H9 (cell line): ENCODE results near the gene GPC6. TPM values are rescaled to one million over a fixed set of nuclear protein-coding genes. Genes with fewer than 3 reads are reported as not detected.

Experiments used
- DNase-seq: peaks from one replicate; pipeline ENCODE4 v3.0.0-alpha.2; 2017
- H2AFZ ChIP-seq: one replicate; pipeline ENCODE4 v1.6.1; 2013; ENCODE audit warnings: mild to moderate bottlenecking, low read length, control low read depth, moderate library complexity
- H2AK5ac ChIP-seq: 2 replicates; pipeline ENCODE4 v1.6.1; 2013; ENCODE audit warnings: low read length, control low read depth, mixed read lengths; ENCODE audit not compliant: insufficient read length
- H2BK120ac ChIP-seq: one replicate; pipeline ENCODE4 v1.6.1; 2013; ENCODE audit warnings: low read depth, mild to moderate bottlenecking, low read length, control low read depth, inconsistent platforms; ENCODE audit not compliant: poor library complexity, severe bottlenecking
- H2BK12ac ChIP-seq: 2 replicates; pipeline ENCODE4 v1.6.1; 2013; ENCODE audit warnings: low read length, control low read depth, mixed read lengths, low read depth; ENCODE audit not compliant: insufficient read length
- H2BK15ac ChIP-seq: 2 replicates; pipeline ENCODE4 v1.6.1; 2013; ENCODE audit warnings: low read depth, low read length, control low read depth
- H2BK20ac ChIP-seq: one replicate; pipeline ENCODE4 v1.6.1; 2013; ENCODE audit warnings: low read depth, mild to moderate bottlenecking, low read length, control low read depth, inconsistent platforms; ENCODE audit not compliant: poor library complexity, severe bottlenecking
- H2BK5ac ChIP-seq: 2 replicates; pipeline ENCODE4 v1.6.1; 2013; ENCODE audit warnings: low read length, control low read depth, mixed read lengths; ENCODE audit not compliant: insufficient read length
- H3K14ac ChIP-seq: 2 replicates; pipeline ENCODE4 v1.6.1; 2013; ENCODE audit warnings: low read length, control low read depth; ENCODE audit not compliant: insufficient read depth
- H3K18ac ChIP-seq: 2 replicates; pipeline ENCODE4 v1.6.1; 2013; ENCODE audit warnings: low read depth, mild to moderate bottlenecking, mixed read lengths, low read length, control low read depth; ENCODE audit not compliant: insufficient read length
- H3K23ac ChIP-seq: 2 replicates; pipeline ENCODE4 v1.6.1; 2013; ENCODE audit warnings: low read length, control low read depth, mixed read lengths, low read depth; ENCODE audit not compliant: insufficient read length
- H3K23me2 ChIP-seq: 2 replicates; pipeline ENCODE4 v1.6.1; 2013; ENCODE audit warnings: low read depth, mild to moderate bottlenecking, mixed read lengths, low read length, control low read depth; ENCODE audit not compliant: insufficient read length, poor library complexity, severe bottlenecking
- H3K27ac ChIP-seq: 2 replicates; pipeline ENCODE4 v1.5.1; 2013; ENCODE audit warnings: low read length, control low read depth, mixed read lengths, low read depth; ENCODE audit not compliant: insufficient read length
- H3K27me3 ChIP-seq: 2 replicates; pipeline ENCODE4 v1.6.1; 2013; ENCODE audit warnings: low read length, control low read depth, inconsistent platforms; ENCODE audit not compliant: insufficient read depth
- H3K4ac ChIP-seq: 2 replicates; pipeline ENCODE4 v1.6.1; 2013; ENCODE audit warnings: low read depth, mild to moderate bottlenecking, control low read depth, inconsistent platforms, low read length, moderate library complexity
- H3K4me1 ChIP-seq: 2 replicates; pipeline ENCODE4 v1.6.1; 2013; ENCODE audit warnings: low read length, control low read depth, inconsistent platforms; ENCODE audit not compliant: insufficient read depth
- H3K4me2 ChIP-seq: 2 replicates; pipeline ENCODE4 v1.6.1; 2013; ENCODE audit warnings: low read length, control low read depth, mixed read lengths; ENCODE audit not compliant: insufficient read length, insufficient read depth
- H3K56ac ChIP-seq: 2 replicates; pipeline ENCODE4 v1.6.1; 2013; ENCODE audit warnings: low read depth, mild to moderate bottlenecking, mixed read lengths, low read length, control low read depth; ENCODE audit not compliant: insufficient read length
- H3K79me1 ChIP-seq: 2 replicates; pipeline ENCODE4 v1.6.1; 2013; ENCODE audit warnings: low read depth, mild to moderate bottlenecking, moderate library complexity, low read length, control low read depth, inconsistent platforms; ENCODE audit not compliant: insufficient read depth, poor library complexity, severe bottlenecking
- H3K79me2 ChIP-seq: 2 replicates; pipeline ENCODE4 v1.6.1; 2013; ENCODE audit warnings: low read length, control low read depth, inconsistent platforms; ENCODE audit not compliant: insufficient read depth
- H3K9ac ChIP-seq: 2 replicates; pipeline ENCODE4 v1.6.1; 2013; ENCODE audit warnings: low read length, control low read depth, mixed read lengths; ENCODE audit not compliant: insufficient read length; ENCODE audit errors: extremely low read depth
- H3K9me3 ChIP-seq: one replicate; pipeline ENCODE4 v1.6.1; 2013; ENCODE audit warnings: low read depth, low read length, inconsistent platforms; ENCODE audit not compliant: control insufficient read depth
- H3T11ph ChIP-seq: one replicate; pipeline ENCODE4 v1.6.1; 2013; ENCODE audit warnings: mild to moderate bottlenecking, low read length, control low read depth, inconsistent platforms
- H4K20me1 ChIP-seq: one replicate; pipeline ENCODE4 v1.6.1; 2013; ENCODE audit not compliant: control insufficient read depth, insufficient read length, insufficient read depth
- H4K5ac ChIP-seq: 2 replicates; pipeline ENCODE4 v1.6.1; 2013; ENCODE audit warnings: low read depth, mild to moderate bottlenecking, mixed read lengths, low read length, control low read depth; ENCODE audit not compliant: insufficient read length
- H4K8ac ChIP-seq: replicated peaks from 2 replicates; pipeline ENCODE4 v1.6.1; 2013; ENCODE audit warnings: low read length, control low read depth, mixed read lengths, low read depth; ENCODE audit not compliant: insufficient read length
- H4K91ac ChIP-seq: 2 replicates; pipeline ENCODE4 v1.6.1; 2013; ENCODE audit warnings: low read depth, mild to moderate bottlenecking, moderate library complexity, mixed read lengths, low read length, control low read depth; ENCODE audit not compliant: insufficient read length
- H3K27ac Mint-ChIP-seq, 3 experiments: 2 replicates in 2 of 3; 3 replicates in 1 of 3; pipeline ENCODE4 v1.8.0; 2020 to 2021; ENCODE audit warnings: mixed read lengths in 3 of 3, mild to moderate bottlenecking in 1 of 3, moderate library complexity in 1 of 3
- H3K27me3 Mint-ChIP-seq: 2 replicates; pipeline ENCODE4 v1.8.0; 2021; ENCODE audit warnings: low read depth, mild to moderate bottlenecking, moderate library complexity, mixed read lengths
- H3K36me3 Mint-ChIP-seq, 3 experiments: 2 replicates in 2 of 3; 3 replicates in 1 of 3; pipeline ENCODE4 v1.8.0; 2020 to 2021; ENCODE audit warnings: low read depth in 3 of 3, mixed read lengths in 3 of 3; ENCODE audit not compliant: insufficient read depth in 1 of 3
- H3K4me1 Mint-ChIP-seq, 2 experiments: 2 replicates each; pipeline ENCODE4 v1.8.0; 2020; ENCODE audit warnings: mixed read lengths in 2 of 2
- H3K4me3 Mint-ChIP-seq, 2 experiments: 2 replicates in 1 of 2; 3 replicates in 1 of 2; pipeline ENCODE4 v1.8.0; 2020 to 2021; ENCODE audit warnings: mild to moderate bottlenecking in 2 of 2, mixed read lengths in 2 of 2, moderate library complexity in 1 of 2
- H3K9me3 Mint-ChIP-seq, 2 experiments: 2 replicates in 1 of 2; 3 replicates in 1 of 2; pipeline ENCODE4 v1.8.0; 2020; ENCODE audit warnings: mild to moderate bottlenecking in 2 of 2, mixed read lengths in 2 of 2, moderate library complexity in 1 of 2
- CTCF ChIP-seq: fragments of 200-600 bp; sonication (generic); conservative IDR thresholded peaks from 3 replicates; pipeline ENCODE4 v1.8.0; 2021; ENCODE audit warnings: antibody characterized with exemption, mild to moderate bottlenecking
- WGBS: extraction: QIAGEN DNeasy Blood & Tissue Kit; methylation state at CpG from one replicate; pipeline ENCODE4 v1.1.7; 2013; ENCODE audit warnings: missing lambda C conversion rate, low lambda C conversion rate, mixed read lengths; ENCODE audit not compliant: insufficient read length; ENCODE audit errors: extremely low coverage; 5-methylcytosine and 5-hydroxymethylcytosine counted together
- total RNA-seq: library from RNA; stranded (reverse); gene quantifications from 2 replicates; pipeline ENCODE4 v1.2.1, GENCODE V29; 2021

GPC6 gene
- total RNA-seq, 1 experiment from 2014 or later: 15.6 TPM

- no peaks in the 10 kb centered on the region for H3K9me3 ChIP-seq
Measured at GRCh38 chr13:93262729-93263345, 36.2 kb downstream of the GPC6 start.

More at GRCh38 chr13:93262729-93263345, 36.2 kb downstream of the GPC6 start:
- Mint-ChIP-seq H3K27me3 (no peaks in the 10 kb centered on the region), H3K4me1 (peaks cover 14 to 15% of the 10 kb centered on the region in 2 experiments), H3K9me3 (no peaks in the 10 kb centered on the region), H3K4me3 (no peak overlapping the region), H3K36me3 (no peaks in the 10 kb centered on the region), H3K27ac (no peak overlapping the region)
- WGBS: no CpG with 5 or more reads among the region's 2 CpGs
- Histone ChIP-seq H2BK12ac (no peak overlapping the region), H3K27me3 (no peaks in the 10 kb centered on the region), H4K8ac (no peak overlapping the region), H3K4me2 (no peak overlapping the region), H2BK120ac (no peak overlapping the region), H3K23me2 (no peaks in the 10 kb centered on the region), H2AFZ (no peak overlapping the region), H2BK15ac (no peak overlapping the region), H3K79me2 (peaks cover 6% of the 10 kb centered on the region; the same call in 1 of the 2 replicates), H3K4ac (no peak overlapping the region), H3K23ac (no peak overlapping the region), H3K9ac (no peak overlapping the region), H3K27ac (no peak overlapping the region), H4K5ac (no peak overlapping the region), H4K91ac (no peak overlapping the region), H2BK20ac (no peak overlapping the region), H4K20me1 (no peaks in the 10 kb centered on the region), H3K14ac (no peak overlapping the region), H3K18ac (no peak overlapping the region), H3K56ac (no peak overlapping the region), H3T11ph (no peak overlapping the region), H2AK5ac (no peak overlapping the region), H3K79me1 (no peaks in the 10 kb centered on the region), H2BK5ac (no peak overlapping the region), H3K4me1 (peaks cover 5% of the 10 kb centered on the region)
- DNase-seq: no peak
- no peak for TF ChIP-seq CTCF
